NCI-H748 (cell line): ENCODE data around the gene TMEM107.

ENCODE experiments used
- DNase-seq: peaks from one replicate; lab custom pipeline; 2025; ENCODE audit not compliant: unreplicated experiment; lab: John Stamatoyannopoulos, UW

The TMEM107 gene

DNA sequence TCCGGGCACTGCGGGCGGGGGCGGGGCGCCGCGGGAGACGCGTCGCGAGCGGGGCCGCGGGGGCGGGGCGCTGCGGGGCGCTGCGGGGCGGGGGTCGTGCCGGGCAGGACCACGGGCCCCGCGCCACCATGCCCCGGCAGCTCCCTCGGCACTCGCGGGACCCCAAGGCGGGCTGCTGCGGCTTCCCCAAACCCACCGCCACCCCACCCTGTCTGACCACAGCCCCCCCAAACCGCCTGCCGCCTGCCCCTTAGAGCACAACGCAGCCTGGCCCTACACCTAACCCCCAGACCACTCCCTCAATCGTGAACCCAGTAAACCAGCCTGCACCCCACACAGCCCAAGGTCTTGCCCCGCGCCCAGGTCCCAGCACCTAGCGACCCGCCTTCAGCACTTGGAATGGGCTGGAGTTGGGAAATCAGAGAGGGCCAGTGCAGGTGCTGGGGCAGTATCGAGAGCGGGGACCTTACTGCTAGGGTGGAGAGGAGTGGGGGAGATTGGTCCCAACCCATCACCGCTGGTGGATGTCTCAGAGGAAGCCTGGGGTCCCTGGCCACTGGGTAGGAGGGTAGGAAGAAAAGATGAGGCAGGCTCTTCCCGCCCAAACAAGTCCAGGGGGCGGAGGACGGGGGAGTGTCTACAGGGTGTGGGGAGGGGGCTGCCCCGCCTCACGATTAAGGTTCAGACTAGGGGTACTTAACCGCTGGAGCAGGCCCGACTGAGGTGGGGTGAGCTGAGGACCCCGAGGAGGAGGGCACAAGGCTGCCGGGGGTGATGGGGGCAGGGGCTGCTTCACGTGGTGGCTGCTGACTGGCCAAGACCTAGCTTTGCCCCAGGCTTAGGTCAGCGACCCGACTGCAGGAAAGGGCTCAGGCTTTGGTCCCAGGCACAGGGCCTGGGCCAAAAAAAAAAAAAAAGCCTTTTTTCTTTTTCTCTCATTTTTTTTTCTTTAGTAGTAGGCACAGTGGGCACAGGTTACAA, 12.9 kb downstream of the TMEM107 start:
- DNase-seq = peak; percentile 58

DNA sequence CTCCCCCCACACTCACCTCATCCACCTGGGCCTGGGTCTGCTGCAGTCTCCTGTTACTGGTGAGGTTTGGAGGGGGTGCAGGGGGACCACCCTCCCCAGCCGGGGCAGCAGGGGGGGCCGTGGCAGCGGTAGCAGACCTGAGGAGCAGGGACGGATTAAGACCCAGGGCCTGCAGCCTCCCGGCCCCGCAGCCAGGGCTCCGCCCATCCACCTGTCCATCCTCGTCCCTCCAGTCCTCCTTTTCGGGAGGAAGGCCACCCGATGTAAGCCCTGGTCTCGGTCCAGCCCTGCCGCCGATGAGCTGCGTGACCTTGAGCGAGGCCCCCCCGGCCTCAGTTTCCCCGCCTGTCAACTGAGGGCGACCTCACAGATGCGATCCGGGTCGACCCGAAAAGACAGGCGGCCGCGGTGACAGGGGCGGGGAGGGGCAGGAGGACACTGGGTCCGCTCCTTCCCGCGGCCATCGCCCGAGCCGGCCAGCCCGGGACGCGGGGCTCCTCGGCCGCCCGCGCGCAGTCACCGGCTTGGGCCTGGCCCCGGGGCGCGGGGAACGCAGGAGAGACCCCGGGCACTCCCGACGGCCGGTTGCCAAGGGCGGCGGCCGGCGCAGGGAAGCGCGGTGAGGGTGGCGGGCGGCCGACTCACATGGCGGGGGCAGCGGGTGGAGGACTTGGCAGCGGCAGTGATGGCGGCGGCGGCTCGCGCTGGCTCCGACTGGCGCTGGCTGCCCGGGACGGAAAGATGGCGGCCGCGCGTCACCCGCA, 13.8 kb downstream of the TMEM107 start, which contains the start of gene VAMP2:
Gene VAMP2 (minus strand): TSS at position 716 of the 764 bp plus-strand sequence. CDS start 69 bp downstream, at position 647.
- peak; percentile 85 for DNase-seq

DNA sequence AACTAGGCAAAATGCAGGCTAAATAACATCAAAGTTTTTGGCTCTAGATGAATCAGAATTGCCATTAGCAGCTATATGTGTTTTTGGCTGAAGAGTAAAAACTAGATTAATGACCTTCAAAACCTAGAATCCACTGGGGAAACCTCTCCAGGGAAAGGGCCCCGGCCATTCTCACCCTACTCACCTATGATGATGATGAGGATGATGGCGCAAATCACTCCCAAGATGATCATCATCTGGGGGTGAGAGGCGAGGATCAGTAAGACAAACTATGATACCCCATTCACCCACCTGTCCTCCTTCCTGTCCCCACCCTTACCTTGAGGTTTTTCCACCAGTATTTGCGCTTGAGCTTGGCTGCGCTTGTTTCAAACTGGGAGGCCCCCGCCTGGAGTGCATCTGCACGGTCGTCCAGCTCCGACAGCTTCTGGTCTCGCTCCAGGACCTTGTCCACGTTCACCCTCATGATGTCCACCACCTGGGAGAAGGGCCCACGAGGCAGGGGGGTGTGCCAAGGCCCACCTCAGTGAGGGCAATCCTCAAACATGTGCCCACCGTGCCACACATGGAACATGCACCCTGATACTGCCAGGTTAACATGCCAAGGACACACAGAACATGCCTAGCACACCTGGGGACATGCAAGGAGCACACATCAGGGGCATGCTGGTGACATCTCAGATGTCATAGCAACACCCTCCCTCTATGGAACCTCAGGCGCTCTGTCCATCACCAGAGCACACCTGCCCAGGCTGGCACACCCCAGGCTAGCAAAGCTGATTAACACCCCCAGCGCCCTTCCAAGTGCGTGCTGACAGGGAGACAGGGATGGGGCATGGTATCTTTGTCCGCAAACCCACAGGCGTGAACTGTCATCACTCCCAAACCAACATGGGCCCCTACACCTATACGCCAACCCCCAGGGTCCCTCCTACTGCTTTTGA, 14.6 kb downstream of the TMEM107 start:
- DNase-seq = no peak

DNA sequence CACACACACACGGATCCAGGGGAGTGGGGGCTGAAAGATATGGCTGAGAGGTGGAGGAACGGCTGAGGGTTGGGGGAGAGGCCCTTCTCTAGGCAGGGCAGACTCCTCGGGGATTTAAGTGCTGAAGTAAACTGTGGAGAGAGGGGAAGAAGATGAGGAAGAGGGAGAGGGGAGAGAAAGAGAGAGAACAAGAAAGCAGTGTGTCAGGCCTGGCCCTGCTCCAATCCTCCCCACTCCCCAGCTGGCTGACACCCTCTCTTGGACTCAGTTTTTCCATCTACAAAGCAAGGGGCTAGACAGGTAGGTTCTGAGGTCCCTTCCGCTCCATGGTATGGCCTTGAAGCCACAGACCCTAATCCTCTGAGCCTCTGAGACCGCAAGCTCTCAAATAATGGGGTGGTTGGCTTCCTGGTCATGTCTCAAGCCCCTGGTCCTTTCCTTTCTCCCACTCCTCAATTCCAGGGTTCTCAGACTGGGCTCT, 15.4 kb downstream of the TMEM107 start:
- DNase-seq = no peak

DNA sequence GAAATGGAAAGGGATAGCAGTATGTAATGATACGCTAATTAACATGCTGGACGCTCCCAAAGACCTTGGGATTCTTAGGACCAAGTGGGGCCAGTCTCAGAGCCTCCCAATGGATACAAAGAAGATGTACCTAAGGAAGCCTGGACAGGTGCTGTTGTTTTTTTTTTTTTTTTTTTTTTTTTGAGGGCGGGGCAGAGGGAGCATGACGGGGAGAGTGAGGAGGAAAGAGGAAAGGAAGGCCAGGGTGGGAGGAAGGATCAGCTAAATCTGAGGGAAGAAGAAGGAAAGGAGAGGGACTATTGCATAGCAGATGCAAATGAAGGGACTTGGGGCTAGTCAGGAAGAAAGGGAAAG, 16.0 kb downstream of the TMEM107 start:
- no peak for DNase-seq

DNA sequence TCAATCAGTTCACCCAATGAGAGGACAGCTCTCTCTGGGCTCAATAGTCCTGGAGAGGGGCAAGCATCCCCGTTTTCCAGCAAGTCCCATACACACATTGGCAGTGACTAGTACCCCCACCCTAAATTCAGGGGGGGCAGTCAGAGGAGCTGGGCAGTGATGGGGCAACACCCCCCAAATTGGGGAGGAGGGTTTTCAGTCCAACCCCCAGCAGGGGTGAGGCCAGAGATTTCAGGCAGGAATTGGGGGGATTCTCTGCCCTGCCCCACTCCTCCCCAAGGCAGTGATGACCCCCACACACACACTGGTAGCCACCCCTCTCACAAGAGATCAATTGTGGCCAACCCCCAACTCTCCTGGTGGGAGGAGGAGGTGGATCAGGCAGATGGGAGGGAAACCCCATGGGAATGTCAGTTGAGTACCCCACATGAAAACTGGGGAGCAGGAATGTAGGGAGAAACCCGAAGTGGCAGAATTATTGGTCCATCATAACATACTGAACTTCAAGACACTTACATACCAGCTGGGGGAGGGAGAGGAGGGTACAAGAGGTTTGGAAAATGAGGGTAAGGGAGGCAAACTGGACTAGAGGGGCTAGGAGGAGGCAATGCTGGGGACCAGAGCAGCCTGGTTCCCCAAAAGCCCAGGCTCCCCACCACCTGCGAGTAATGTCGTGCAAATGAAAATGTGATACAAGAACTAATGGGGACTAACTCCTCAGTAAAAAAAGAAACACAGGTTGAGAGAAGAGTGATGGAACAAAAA, 16.5 kb downstream of the TMEM107 start:
- DNase-seq = no peak

DNA sequence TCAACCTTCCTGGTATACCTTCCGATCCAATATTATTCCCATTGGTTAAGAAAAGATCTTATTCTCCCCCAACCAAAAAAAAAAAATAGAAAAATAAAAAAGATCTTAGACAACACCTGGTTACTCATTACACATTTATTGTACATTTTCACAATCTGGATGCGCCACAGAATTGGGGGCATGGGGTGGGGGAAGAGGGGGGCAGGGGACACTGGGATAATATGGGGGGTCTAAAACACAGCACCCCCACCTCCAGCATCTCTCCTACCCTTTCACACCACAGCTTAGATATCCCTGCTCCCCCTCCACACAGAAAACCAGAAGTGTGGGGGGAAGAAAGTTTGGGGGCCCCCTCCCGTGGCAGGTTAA, 17.2 kb downstream of the TMEM107 start:
- DNase-seq = no peak

DNA sequence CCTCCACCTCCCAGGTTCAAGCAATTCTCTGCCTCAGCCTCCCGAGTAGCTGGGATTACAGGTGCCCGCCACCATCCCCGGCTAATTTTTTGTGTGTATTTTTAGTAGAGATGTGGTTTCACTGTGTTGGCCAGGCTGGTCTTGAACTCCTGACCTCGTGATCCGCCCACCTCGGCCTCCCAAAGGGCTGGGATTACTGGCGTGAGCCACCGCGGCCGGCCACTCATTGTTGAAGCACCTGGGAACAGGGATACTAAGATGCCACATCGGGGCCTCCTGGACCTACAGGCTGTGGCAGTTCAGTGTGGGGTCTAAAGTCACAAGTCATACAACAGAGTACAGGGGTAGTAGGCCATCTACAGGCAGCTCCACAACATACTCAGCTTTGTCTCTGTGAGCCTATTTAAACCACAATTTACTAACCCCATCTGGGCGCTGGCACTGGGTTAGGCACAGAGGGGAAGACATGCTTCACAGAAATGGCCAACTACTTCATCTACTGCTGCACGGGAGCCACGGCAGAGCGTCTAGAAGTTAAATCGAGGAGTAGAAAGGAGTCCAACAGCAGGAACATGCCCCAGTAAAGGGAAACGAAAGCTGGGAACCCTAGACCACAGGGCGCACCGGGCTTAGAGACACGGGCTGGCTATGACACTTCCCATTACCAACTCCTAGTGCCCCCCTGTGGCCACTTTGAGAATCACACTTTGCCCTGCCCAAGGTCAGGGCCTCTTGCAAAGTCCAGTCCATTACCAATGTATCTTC, 17.7 kb downstream of the TMEM107 start:
- peak; percentile 91 for DNase-seq

DNA sequence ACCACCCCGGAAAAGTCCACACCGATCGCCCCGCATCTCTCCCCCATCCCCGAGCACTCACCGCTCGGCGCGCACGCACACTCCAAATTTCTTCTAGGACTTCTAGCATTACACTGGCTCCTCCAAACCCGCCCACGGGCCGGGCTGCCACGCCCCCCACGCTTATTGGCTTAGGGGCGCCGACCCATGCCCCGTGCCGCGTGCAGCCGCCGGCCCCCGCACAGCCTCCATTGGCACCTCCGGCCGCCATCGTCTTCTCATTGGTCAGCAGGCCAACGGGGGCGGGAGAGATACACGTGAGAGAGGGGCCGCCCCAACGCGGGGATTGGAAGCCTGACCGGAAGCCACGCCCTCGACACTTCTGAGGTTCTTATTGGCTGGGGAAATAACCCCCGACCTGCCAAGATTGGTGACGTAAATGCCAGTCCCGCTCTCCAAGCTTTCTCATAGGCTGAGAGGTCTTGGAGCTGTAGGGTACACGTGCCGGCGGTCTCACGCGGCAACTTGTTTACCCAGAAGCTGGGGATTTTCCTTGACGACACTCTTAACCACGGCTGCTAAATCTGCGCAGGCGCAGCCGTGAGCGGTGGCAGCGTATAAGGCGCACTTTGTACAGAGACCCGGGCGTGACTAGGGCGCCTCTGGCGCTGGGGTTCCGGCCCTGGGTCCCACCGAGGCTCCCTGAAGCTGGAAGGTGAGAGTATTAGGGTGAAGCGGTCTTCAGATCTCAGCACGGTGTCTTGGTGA, 19.8 kb downstream of the TMEM107 start:
- peak; percentile 100 for DNase-seq

DNA sequence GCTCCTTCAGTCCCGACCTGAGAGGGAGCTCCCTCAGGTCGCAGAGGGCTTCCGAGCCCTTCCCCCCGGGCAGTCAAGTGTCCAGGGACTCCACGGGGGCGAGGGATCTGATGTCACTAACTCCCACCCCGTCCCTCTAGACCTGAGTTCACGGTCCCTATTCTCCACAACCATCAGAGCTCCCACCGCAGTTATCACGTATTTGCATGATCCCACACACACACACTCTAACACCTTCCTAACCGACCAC, 20.3 kb downstream of the TMEM107 start:
- DNase-seq = no peak

DNA sequence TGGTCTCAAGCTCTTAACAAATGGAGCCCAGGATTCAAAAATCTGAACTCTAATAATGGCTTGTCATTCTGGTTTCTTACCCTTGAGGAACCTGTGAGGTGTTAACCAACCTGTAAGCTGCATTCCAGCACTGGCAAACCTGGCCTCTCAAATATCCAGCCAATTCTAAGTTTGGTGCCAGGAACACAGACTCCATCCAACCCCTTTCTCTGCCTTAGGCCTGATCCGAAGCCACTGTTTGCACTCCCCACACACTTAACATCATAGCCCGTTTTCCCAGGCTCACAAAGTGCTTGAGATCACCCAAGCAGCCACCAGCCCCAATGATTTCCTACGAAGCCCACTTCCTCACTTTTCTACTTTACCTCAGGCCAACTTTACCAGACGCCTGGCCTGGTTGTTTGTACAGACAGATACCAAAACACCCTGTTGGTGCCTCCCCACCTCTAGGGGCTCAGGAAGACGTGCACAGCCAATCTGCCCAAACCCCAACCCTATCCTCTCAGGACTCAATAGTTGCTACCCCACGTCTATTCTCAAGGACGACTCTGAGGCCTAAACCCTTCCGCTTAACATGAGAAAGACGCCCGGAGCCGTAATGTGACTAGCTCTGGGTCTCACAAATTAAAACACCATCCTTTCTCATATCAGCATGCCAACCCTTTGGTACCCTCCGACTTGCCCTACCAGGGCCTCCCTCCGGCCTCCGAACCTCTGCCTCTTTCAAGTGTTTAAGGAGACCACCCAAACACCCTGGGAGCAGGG, 20.8 kb downstream of the TMEM107 start:
- no peak for DNase-seq

DNA sequence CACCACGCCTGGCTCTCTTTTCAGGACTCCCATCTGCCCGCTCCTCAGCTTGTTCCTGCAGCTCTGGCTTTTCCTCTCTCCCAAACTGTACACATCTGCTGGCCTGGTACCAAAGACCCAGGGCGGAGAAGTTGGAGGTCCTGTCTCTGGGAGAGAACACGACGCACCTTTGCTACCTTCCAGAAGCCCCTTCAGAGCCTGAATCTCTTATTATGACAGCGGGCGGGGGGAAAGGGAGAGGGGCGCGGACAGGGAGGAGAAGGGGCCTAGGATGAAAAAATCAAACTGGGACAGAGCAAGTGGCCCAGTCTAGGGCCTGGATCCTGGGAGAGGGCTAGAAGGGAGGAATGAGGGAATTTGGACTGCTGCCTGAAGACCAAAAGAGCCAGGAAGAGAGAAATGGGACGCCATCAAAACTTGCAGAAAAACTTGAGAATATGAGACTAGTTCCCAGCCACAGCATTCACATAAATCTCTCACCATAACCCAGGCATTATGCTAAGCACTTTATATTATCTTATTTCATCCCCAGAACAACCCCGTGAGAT, 21.5 kb downstream of the TMEM107 start:
- no peak for DNase-seq

DNA sequence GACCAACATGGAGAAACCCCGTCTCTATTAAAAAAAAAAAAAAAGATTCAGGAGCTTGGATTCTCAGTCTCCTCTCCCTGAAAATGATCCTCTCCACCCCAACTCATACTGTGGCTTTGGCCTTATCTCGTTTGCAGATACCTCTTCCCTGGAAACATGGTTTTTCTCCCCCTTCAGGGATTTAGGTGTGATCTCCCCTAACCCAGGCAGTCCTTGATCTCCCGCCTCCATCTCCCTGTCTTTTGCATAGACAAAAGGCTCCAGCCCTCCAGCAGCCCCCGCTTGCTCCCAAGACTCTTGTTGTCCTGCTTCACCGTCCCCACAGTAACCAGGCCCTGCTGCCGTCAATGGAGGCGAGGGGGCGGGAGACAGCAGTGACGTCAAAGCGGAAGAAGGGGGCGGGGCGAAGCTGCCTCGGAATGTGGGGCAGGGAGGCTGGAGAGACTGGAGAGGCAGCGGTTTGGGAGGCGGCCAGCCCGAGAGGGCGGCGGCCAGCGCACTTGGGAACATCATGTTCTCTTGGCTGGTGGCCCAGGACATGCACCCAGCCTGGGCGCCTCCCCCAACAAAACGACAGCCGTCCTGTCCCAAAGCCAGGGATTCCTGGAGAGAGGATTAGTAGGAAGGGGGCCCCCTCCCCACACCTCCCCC, 22.1 kb downstream of the TMEM107 start:
- peak; percentile 47 for DNase-seq

DNA sequence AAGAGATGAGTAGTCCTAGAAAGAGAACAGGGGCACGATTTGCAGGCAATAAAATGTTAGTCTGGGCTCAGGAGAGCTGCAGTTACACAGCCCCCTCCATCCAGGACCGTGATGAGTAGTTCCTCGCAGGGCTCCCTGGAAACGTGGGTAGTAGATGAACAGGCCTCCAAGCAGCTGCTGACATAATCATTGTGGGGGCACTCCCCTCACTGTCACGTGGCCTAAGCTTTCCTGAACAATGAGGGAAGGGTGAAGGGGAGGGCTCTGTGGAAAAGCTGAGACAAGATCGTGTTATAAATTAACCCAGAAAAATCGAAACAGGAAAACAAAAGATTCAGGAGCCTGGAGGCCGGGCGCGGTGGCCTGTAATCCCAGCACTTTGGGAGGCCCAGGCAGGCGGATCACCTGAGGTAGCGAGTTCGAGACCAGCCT, 22.6 kb downstream of the TMEM107 start:
- DNase-seq = no peak

DNA sequence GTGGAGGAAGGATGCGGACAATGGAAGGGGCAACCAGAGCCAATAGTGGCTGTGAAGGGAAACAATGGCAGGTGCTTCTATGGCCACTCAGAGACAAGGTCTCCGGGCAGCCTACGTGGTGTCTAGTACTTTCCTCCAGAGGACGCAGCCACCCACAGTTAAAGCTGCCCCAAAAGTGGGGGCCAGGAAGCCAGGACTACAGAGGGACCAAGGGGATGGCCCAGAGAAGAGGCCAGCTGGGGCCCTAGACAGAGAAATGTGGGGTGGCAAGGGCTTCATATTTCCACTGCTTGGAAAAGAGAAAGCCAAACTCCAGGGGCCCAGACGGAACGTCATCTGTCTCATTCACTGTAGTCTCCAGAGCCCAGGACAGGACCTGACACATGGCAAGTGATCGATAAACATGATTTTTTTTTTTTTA, 23.1 kb downstream of the TMEM107 start:
- no peak for DNase-seq

DNA sequence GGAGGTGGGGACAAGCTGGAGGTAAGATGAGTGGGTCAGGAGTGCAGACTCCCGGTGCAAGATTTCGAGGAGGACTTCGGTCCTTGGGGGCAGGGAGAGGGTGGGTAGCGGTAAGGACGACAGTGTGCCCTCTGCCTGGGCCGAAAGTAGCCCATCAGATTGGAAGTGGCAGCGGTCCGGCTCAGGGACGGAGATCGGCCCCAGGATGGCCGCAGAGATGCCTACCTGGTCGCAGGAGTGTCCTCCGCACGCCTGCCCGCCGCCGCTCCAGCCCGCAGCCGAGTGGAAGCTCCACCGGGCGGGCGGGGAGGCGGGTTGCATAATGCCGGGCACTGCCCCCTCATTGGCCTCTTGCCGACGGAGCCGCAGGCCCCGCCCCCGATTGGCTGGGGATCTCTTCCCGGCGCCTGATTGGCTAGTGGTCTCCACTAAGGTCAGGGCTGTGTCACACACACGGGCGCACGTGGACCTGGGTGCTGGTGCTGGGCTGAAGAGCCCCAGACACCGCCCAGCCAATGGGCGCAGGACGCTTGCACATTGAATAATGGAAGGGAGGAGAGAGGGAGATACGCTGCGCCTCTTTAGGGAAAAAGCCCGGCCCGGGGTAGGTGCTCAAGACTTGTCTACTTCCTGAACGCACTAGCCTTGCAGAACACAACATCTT, 23.9 kb downstream of the TMEM107 start, which contains the start of gene PER1:
Gene PER1 (minus strand): TSS at position 293 of the 664 bp plus-strand sequence. CDS start 1,698 bp downstream, outside the sequence.
- peak; percentile 99 for DNase-seq
